B cell (primary cell): ENCODE measurements around the gene EDDM3A. TPM values are rescaled to one million over a fixed set of nuclear protein-coding genes. Genes with fewer than 3 reads are reported as not detected.
A peak's percentile ranks its signal among the peaks of the same experiment; 100 is the strongest.
"Not testable (repeated sequence)": the region's sequence is repeated elsewhere in the genome, so short reads cannot be mapped to it uniquely, and the experiment has no call there.

ENCODE experiments used
- ATAC-seq: fragments of 200-7000 bp; cut with Tn5 transposase; one replicate; pipeline ENCODE4 v1.10.0; 2021; ENCODE audit warnings: low read depth, mild to moderate bottlenecking, moderate number of reproducible peaks, moderate library complexity
- CTCF ChIA-PET: fragments of 350-600 bp; sonication (Branson Sonifier 250); formaldehyde crosslinking; loops from one replicate; lab custom pipeline; 2021; ENCODE audit warnings: antibody characterized with exemption, inconsistent platforms; lab: Charles Lee
- POLR2A ChIA-PET: fragments of 350-600 bp; sonication (Branson Sonifier 250); formaldehyde crosslinking; loops from one replicate; lab custom pipeline; 2021; ENCODE audit warnings: antibody characterized with exemption; lab: Charles Lee
- DNase-seq: peaks from one replicate; pipeline ENCODE4 v3.0.0; 2013
- H2AFZ ChIP-seq: 2 replicates; pipeline ENCODE4 v1.6.1; 2012; ENCODE audit warnings: mild to moderate bottlenecking, low read depth, low read length; ENCODE audit not compliant: insufficient read depth, poor library complexity, severe bottlenecking
- H3K27ac ChIP-seq, 2 donors: 1 replicate in 1 of 2; 2 replicates in 1 of 2; pipeline ENCODE4 v1.5.1; 2012 to 2013; ENCODE audit warnings: low read length in 2 of 2, mild to moderate bottlenecking in 2 of 2, moderate library complexity in 1 of 2
- H3K27me3 ChIP-seq, 4 experiments: fragments of 200-600 bp in 1 of 4; sonication (generic) in 1 of 4; replicated peaks in 1 of 4; 1 replicate in 2 of 4; 2 replicates in 2 of 4; pipeline versions ENCODE4 v1.6.1 to v1.7.0; 2013 to 2016; ENCODE audit warnings: low read length in 3 of 4, mild to moderate bottlenecking in 2 of 4, mixed read lengths in 1 of 4, moderate library complexity in 1 of 4; ENCODE audit not compliant: insufficient read depth in 4 of 4, control insufficient read depth in 3 of 4; ENCODE audit errors: control extremely low read depth in 1 of 4
- H3K36me3 ChIP-seq, 2 experiments: replicated peaks in 1 of 2; 1 replicate in 1 of 2; 2 replicates in 1 of 2; pipeline versions ENCODE4 v1.6.1 to v1.7.1; 2013; ENCODE audit warnings: low read length in 1 of 2; ENCODE audit not compliant: insufficient read depth in 2 of 2, control insufficient read depth in 1 of 2; ENCODE audit errors: control extremely low read depth in 1 of 2, extremely low read depth in 1 of 2
- H3K4me1 ChIP-seq, 2 donors: fragments of 200-600 bp in 1 of 2; sonication (generic) in 1 of 2; 1 replicate in 1 of 2; 2 replicates in 1 of 2; pipeline versions ENCODE4 v1.5.1 to v1.6.1; 2013 to 2017; ENCODE audit warnings: low read length in 2 of 2; ENCODE audit not compliant: control insufficient read depth in 2 of 2, insufficient read depth in 2 of 2
- H3K4me2 ChIP-seq: replicated peaks from 2 replicates; pipeline ENCODE3; 2012; ENCODE audit warnings: mild to moderate bottlenecking, low read depth, low read length; ENCODE audit not compliant: poor library complexity, severe bottlenecking
- H3K4me3 ChIP-seq, 5 experiments: fragments of 200-600 bp in 1 of 5; sonication (generic) in 1 of 5; 1 replicate in 3 of 5; 2 replicates in 2 of 5; pipeline versions ENCODE4 v1.5.1 to v1.7.0; 2011 to 2016; ENCODE audit warnings: low read length in 4 of 5, mild to moderate bottlenecking in 4 of 5, low read depth in 2 of 5, control low read depth in 1 of 5, moderate library complexity in 1 of 5; ENCODE audit not compliant: insufficient read depth in 1 of 5; ENCODE audit errors: control extremely low read depth in 1 of 5, extremely low read depth in 1 of 5
- H3K79me2 ChIP-seq: fragments of 200-600 bp; sonication (generic); one replicate; pipeline ENCODE4 v1.6.0; 2016; ENCODE audit warnings: low read length; ENCODE audit not compliant: control insufficient read depth, insufficient read depth
- H3K9ac ChIP-seq: fragments of 200-600 bp; sonication (generic); 2 replicates; pipeline ENCODE4 v1.6.1; 2017; ENCODE audit warnings: mild to moderate bottlenecking, low read length, moderate library complexity
- H3K9me3 ChIP-seq, 3 donors: one replicate each; pipeline versions ENCODE4 v1.6.1 to v1.7.1; 2013; ENCODE audit warnings: low read length in 2 of 3; ENCODE audit not compliant: control insufficient read depth in 2 of 3, insufficient read depth in 1 of 3; ENCODE audit errors: control extremely low read depth in 1 of 3
- H4K20me1 ChIP-seq: 2 replicates; pipeline ENCODE4 v1.6.0; 2012; ENCODE audit warnings: mild to moderate bottlenecking, low read length; ENCODE audit not compliant: insufficient read depth, control insufficient read depth, poor library complexity, severe bottlenecking
- H3K27ac Mint-ChIP-seq: one replicate; pipeline ENCODE4 v1.8.0; 2021; ENCODE audit warnings: mixed read lengths
- H3K27me3 Mint-ChIP-seq: one replicate; pipeline ENCODE4 v1.8.0; 2021; ENCODE audit warnings: mixed read lengths
- H3K4me1 Mint-ChIP-seq: one replicate; pipeline ENCODE4 v1.8.0; 2021; ENCODE audit warnings: mixed read lengths
- H3K4me3 Mint-ChIP-seq: one replicate; pipeline ENCODE4 v1.8.0; 2021; ENCODE audit warnings: mixed read lengths
- H3K9me3 Mint-ChIP-seq: one replicate; pipeline ENCODE4 v1.8.0; 2022; ENCODE audit warnings: mixed read lengths; ENCODE audit not compliant: insufficient read depth
- CTCF ChIP-seq: fragments of 200-600 bp; IDR thresholded peaks from one replicate; pipeline ENCODE4 v1.8.0; 2022; ENCODE audit warnings: antibody characterized with exemption, mild to moderate bottlenecking
- EZH2 ChIP-seq: IDR thresholded peaks from 2 replicates; pipeline ENCODE4 v1.6.1; 2012; ENCODE audit warnings: borderline replicate concordance, low read depth, mild to moderate bottlenecking, moderate library complexity, low read length; ENCODE audit not compliant: insufficient read depth, poor library complexity, severe bottlenecking
- whole genome bisulfite sequencing: methylation state at CpG from one replicate; pipeline ENCODE4 v1.1.5; 2013; ENCODE audit warnings: missing lambda C conversion rate; ENCODE audit not compliant: insufficient coverage; 5-methylcytosine and 5-hydroxymethylcytosine counted together
- intact Hi-C: fragments of 100-400 bp; cut with micrococcal nuclease; formaldehyde crosslinking; loops from one replicate; pipeline ENCODE4 v1.10.0; 2022
- polyA plus RNA-seq: library from polyadenylated mRNA; depleted of rRNA; stranded (reverse); fragments of >200 nt; gene quantifications from 2 replicates; pipeline ENCODE4 v1.2.3, GENCODE V29; 2012
- total RNA-seq, 2 donors: library from RNA; stranded (reverse); fragments of 120-200 nt in 1 of 2; gene quantifications; 1 replicate in 1 of 2; 2 replicates in 1 of 2; pipeline versions ENCODE4 v1.2.3 to v1.2.4, GENCODE V29; 2013 to 2022

EDDM3A gene
- total and polyA plus RNA-seq, 2 donors (not counting 1 experiment from before 2014, with no cell fraction given), result not detected

GRCh38 chr14:20757965-20758364, 12.3 kb downstream of the EDDM3A start:
- no peak overlapping the region for H3K27ac Mint-ChIP-seq
- POLR2A ChIA-PET, result no interaction called here

GRCh38 chr14:20759465-20759864, 13.8 kb downstream of the EDDM3A start:
- H3K36me3 ChIP-seq, DNase-seq, H3K4me1 ChIP-seq, H3K4me3 Mint-ChIP-seq, H3K27ac ChIP-seq, H3K9ac ChIP-seq, H3K27me3 Mint-ChIP-seq, H3K27ac Mint-ChIP-seq, H3K4me3 ChIP-seq, H3K9me3 Mint-ChIP-seq, POLR2A ChIA-PET, intact Hi-C loops, H3K4me2 ChIP-seq, H3K9me3 ChIP-seq, CTCF ChIA-PET, H3K27me3 ChIP-seq, H3K4me1 Mint-ChIP-seq, H4K20me1 ChIP-seq, ATAC-seq, H2AFZ ChIP-seq, H3K79me2 ChIP-seq: not testable (repeated sequence)
- 100% methylated on average over 2 of the region's 5 CpGs for WGBS

More at GRCh38 chr14:20757965-20758364, 12.3 kb downstream of the EDDM3A start:
- CTCF ChIA-PET, result interaction anchor here (0.7 to 4.4 kb wide), 27 partner anchors 8 to 213 kb away, joined by 3 to 51 read pairs (median 4); partner anchors contain the start of genes EDDM3A and RNASE6
- Histone ChIP-seq H3K27ac (no peak overlapping the region), H2AFZ (no peak overlapping the region), H3K4me1 (no peaks in the 10 kb centered on the region), H3K36me3 (no peaks in the 10 kb centered on the region), H3K79me2 (no peaks in the 10 kb centered on the region), H3K4me3 (no peak overlapping the region), H3K9me3 (peaks cover 0 to 5% (median 1%) of the 10 kb centered on the region in 3 donors), H3K27me3 (no peaks in the 10 kb centered on the region), H3K9ac (no peak overlapping the region), H4K20me1 (no peaks in the 10 kb centered on the region), H3K4me2 (no peak overlapping the region)
- WGBS, result 50% methylated on average over 3 of the region's 4 CpGs
- Mint-ChIP-seq H3K4me3 (no peak overlapping the region), H3K4me1 (peaks cover 4% of the 10 kb centered on the region), H3K9me3 (no peaks in the 10 kb centered on the region), H3K27me3 (peaks cover 4% of the 10 kb centered on the region)
- TF ChIP-seq CTCF (peak; percentile 46), EZH2 (no peak)
- ATAC-seq (peak; percentile 28), DNase-seq (peak; percentile 60)
- intact Hi-C loops, result loop anchor here (1.0 kb wide), 2 partner anchors 61 to 97 kb away; no protein-coding TSS in a partner anchor
